Measurements from ENCODE around the gene DCAKD. TPM values are rescaled to one million over a fixed set of nuclear protein-coding genes. Genes with fewer than 3 reads are reported as not detected.
"Not testable (repeated sequence)": the region's sequence is repeated elsewhere in the genome, so short reads cannot be mapped to it uniquely, and the experiment has no call there.

DCAKD gene
- total RNA-seq, 1 donor from 2014 or later: 91.8 TPM

DNA sequence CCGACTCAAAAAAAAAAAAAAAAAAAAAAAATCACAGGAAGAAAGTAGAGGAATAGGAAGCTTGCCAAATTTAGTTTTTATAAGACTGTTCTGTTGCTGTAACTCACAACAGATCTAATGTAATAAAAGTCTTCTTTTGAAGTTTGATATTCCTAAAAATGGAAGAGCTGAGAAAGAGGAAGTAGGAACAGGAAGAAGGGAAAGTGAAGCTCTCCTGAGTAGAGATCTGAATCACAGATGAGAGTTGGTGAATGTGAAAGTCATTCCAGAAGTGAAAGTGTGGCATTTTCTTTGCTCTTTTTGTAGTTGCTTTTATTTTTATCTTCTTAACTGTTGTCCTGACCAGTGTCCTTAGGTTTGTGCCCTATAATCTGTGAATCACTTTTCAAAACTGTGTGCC lies 11.8 kb upstream of the DCAKD start:
- TF ChIP-seq, protein P1, sequence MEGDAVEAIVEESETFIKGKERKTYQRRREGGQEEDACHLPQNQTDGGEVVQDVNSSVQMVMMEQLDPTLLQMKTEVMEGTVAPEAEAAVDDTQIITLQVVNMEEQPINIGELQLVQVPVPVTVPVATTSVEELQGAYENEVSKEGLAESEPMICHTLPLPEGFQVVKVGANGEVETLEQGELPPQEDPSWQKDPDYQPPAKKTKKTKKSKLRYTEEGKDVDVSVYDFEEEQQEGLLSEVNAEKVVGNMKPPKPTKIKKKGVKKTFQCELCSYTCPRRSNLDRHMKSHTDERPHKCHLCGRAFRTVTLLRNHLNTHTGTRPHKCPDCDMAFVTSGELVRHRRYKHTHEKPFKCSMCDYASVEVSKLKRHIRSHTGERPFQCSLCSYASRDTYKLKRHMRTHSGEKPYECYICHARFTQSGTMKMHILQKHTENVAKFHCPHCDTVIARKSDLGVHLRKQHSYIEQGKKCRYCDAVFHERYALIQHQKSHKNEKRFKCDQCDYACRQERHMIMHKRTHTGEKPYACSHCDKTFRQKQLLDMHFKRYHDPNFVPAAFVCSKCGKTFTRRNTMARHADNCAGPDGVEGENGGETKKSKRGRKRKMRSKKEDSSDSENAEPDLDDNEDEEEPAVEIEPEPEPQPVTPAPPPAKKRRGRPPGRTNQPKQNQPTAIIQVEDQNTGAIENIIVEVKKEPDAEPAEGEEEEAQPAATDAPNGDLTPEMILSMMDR (conservative IDR thresholded peaks at IDR 0.05): no peak
- H3K9me3 Mint-ChIP-seq: no peaks in the 10 kb centered on the region
- H3K4me3 Mint-ChIP-seq: peak overlapping the region; percentile 54
- H3K4me1 Mint-ChIP-seq: peaks cover 35% of the 10 kb centered on the region
- H3K27ac Mint-ChIP-seq (ENCODE audit: unreplicated experiment): no peak overlapping the region
- H3K36me3 Mint-ChIP-seq (ENCODE audit: low read depth): no peaks in the 10 kb centered on the region
- no peaks in the 10 kb centered on the region for H3K27me3 Mint-ChIP-seq (ENCODE audit: low read depth)
- no peak for DNase-seq (ENCODE audit: low read depth, low spot score)

- peak overlapping the region; percentile 99 for H3K4me3 Mint-ChIP-seq
- no peaks in the 10 kb centered on the region for H3K36me3 Mint-ChIP-seq (ENCODE audit: low read depth)
- no peak for DNase-seq (ENCODE audit: low read depth, low spot score)
- TF ChIP-seq, protein P1 (conservative IDR thresholded peaks at IDR 0.05): no peak
- no peaks in the 10 kb centered on the region for H3K27me3 Mint-ChIP-seq (ENCODE audit: low read depth)
- peaks cover 35% of the 10 kb centered on the region for H3K4me1 Mint-ChIP-seq
- H3K27ac Mint-ChIP-seq (ENCODE audit: unreplicated experiment): no peak overlapping the region
- no peaks in the 10 kb centered on the region for H3K9me3 Mint-ChIP-seq
Observed at GRCh38 chr17:45061606-45062205, 10.3 kb upstream of the DCAKD start.

GRCh38 chr17:45060797-45061605 lies 9.6 kb upstream of the DCAKD start, which contains the start of gene NMT1:
Gene NMT1, plus strand, starts transcription at chr17:45061317. Its CDS starts 13 bp downstream, at chr17:45061330.
- H3K4me3 Mint-ChIP-seq: peak within 1 kb of the TSS; percentile 99
- no peaks in the 10 kb centered on the region for H3K27me3 Mint-ChIP-seq (ENCODE audit: low read depth)
- DNase-seq (ENCODE audit: low read depth, low spot score): peak; percentile 88
- H3K9me3 Mint-ChIP-seq: no peaks in the 10 kb centered on the region
- H3K27ac Mint-ChIP-seq (ENCODE audit: unreplicated experiment): peak within 1 kb of the TSS; percentile 99
- H3K36me3 Mint-ChIP-seq (ENCODE audit: low read depth): no peaks in the 10 kb centered on the region
- peaks cover 35% of the 10 kb centered on the region for H3K4me1 Mint-ChIP-seq
- TF ChIP-seq, protein P1 (conservative IDR thresholded peaks at IDR 0.05): no peak

- no peak for DNase-seq (ENCODE audit: low read depth, low spot score)
- no peaks in the 10 kb centered on the region for H3K27me3 Mint-ChIP-seq (ENCODE audit: low read depth)
- H3K4me1 Mint-ChIP-seq: peaks cover 35% of the 10 kb centered on the region
- H3K27ac Mint-ChIP-seq (ENCODE audit: unreplicated experiment): peak overlapping the region; percentile 90
- TF ChIP-seq, protein P1 (conservative IDR thresholded peaks at IDR 0.05): no peak
- no peaks in the 10 kb centered on the region for H3K9me3 Mint-ChIP-seq
- H3K36me3 Mint-ChIP-seq (ENCODE audit: low read depth): no peaks in the 10 kb centered on the region
- peak overlapping the region; percentile 99 for H3K4me3 Mint-ChIP-seq
Observed at GRCh38 chr17:45060382-45060796, 9.0 kb upstream of the DCAKD start.

DNA sequence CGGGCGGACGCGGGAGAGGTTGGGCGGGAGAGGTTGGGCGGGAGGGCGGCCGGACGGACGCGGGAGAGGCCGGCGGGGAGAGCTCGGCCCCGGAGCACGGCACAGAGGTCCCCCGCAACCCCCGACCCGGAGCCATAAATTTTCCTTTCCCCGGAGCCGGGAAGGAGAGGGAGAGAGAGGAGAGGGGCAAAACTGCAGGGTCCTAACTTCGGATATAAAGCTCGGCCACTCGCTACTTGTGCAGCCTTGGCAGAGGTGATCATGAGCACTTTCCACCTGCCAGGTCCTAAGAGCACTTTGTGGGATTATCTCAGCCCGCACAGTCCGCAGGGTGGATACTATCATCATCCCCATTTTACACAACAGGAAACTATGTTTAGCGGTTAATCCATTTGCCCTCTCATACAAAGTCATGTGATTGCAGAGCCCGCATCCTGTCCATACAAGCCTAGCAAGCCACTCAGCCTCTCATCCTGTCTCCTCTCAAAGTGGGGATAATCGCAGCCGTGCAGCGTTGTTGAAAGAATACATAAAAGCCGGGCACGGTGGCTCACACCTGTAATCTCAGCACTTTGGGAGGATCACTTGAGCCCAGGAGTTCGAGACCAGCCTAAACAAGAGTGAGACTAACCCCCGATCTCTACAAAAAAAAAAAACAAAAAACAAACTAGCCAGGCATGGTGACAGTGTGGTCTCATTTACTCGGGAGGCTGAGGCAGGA lies 780 bp upstream of the DCAKD start:
- Mint-ChIP-seq H3K4me1 (peaks cover 21% of the 10 kb centered on the region), H3K27me3 (ENCODE audit: low read depth) (no peaks in the 10 kb centered on the region), H3K9me3 (no peaks in the 10 kb centered on the region), H3K27ac (ENCODE audit: unreplicated experiment) (peak overlapping the region; percentile 50), H3K4me3 (peak overlapping the region; percentile 84), H3K36me3 (ENCODE audit: low read depth) (no peaks in the 10 kb centered on the region)
- TF ChIP-seq, protein P1 (conservative IDR thresholded peaks at IDR 0.05): no peak
- peak; percentile 33 for DNase-seq (ENCODE audit: low read depth, low spot score)

- H3K9me3 Mint-ChIP-seq; H3K27ac Mint-ChIP-seq (ENCODE audit: unreplicated experiment); H3K36me3 Mint-ChIP-seq (ENCODE audit: low read depth); DNase-seq (ENCODE audit: low read depth, low spot score); H3K27me3 Mint-ChIP-seq (ENCODE audit: low read depth); H3K4me3 Mint-ChIP-seq: not testable (repeated sequence)
- peaks cover 26% of the 10 kb centered on the region for H3K4me1 Mint-ChIP-seq
Observed at GRCh38 chr17:45051720-45052051, 254 bp upstream of the DCAKD start.
